Endothelial cell of umbilical vein (primary cell): ENCODE results near the gene IGF2R. TPM values are rescaled to one million over a fixed set of nuclear protein-coding genes. Genes with fewer than 3 reads are reported as not detected.

Source experiments
- BruUV-seq: library from RNA; stranded (reverse); fragments of 400-500 nt; replicated peaks from 2 replicates; lab custom pipeline; 2021; lab: Mats Ljungman, UMichigan
- CTCF ChIA-PET: fragments of 300-600, 350-600 bp; sonication (Branson Sonifier 250); formaldehyde crosslinking; loops from one replicate; lab custom pipeline; 2021; ENCODE audit warnings: antibody characterized with exemption, inconsistent platforms; lab: Charles Lee
- POLR2A ChIA-PET: fragments of 300-600, 350-600 bp; sonication (Branson Sonifier 250); formaldehyde crosslinking; loops from one replicate; lab custom pipeline; 2021; ENCODE audit warnings: antibody characterized with exemption, inconsistent platforms; lab: Charles Lee
- DNase-seq: peaks from one replicate; pipeline ENCODE4 v3.0.0-alpha.2; 2011; ENCODE audit warnings: low read depth, low spot score
- FAIRE-seq: peaks from 2 replicates; lab custom pipeline; 2011; peaks lifted over from hg19 to GRCh38; lab: Jason Lieb, UNC
- H2AFZ ChIP-seq: 2 replicates; pipeline ENCODE4 v1.6.0; 2012; ENCODE audit warnings: low read depth, low read length, control low read depth, inconsistent platforms
- H3K27ac ChIP-seq: 2 replicates; pipeline ENCODE4 v1.5.1; 2011; ENCODE audit warnings: low read depth, mild to moderate bottlenecking, control low read depth, low read length, moderate library complexity; ENCODE audit not compliant: insufficient read depth
- H3K27me3 ChIP-seq, 2 experiments: 2 replicates each; pipeline versions ENCODE4 v1.6.0 to v1.6.1; 2011; ENCODE audit warnings: low read length in 2 of 2, mixed read lengths in 1 of 2; ENCODE audit not compliant: control insufficient read depth in 2 of 2, insufficient read depth in 2 of 2
- H3K36me3 ChIP-seq, 2 experiments: 2 replicates in 1 of 2; 3 replicates in 1 of 2; pipeline ENCODE4 v1.5.1; 2011; ENCODE audit warnings: low read length in 2 of 2, mild to moderate bottlenecking in 1 of 2, moderate library complexity in 1 of 2; ENCODE audit not compliant: control insufficient read depth in 2 of 2, insufficient read depth in 2 of 2; ENCODE audit errors: extremely low read depth in 1 of 2
- H3K4me1 ChIP-seq: 3 replicates; pipeline ENCODE4 v1.5.1; 2011; ENCODE audit warnings: mild to moderate bottlenecking, low read length; ENCODE audit not compliant: control insufficient read depth, insufficient read depth; ENCODE audit errors: extremely low read depth
- H3K4me2 ChIP-seq: 2 replicates; pipeline ENCODE4 v1.6.1; 2011; ENCODE audit warnings: low read length, control low read depth, mixed read lengths; ENCODE audit not compliant: insufficient read depth
- H3K4me3 ChIP-seq, 3 experiments: fragments of 200-600 bp in 1 of 3; sonication (generic), shearing (Covaris generic) in 1 of 3; replicated peaks in 1 of 3; 2 replicates each; pipeline ENCODE4 v1.5.1; 2011 to 2016; ENCODE audit warnings: control low read depth in 3 of 3, low read length in 3 of 3, mild to moderate bottlenecking in 2 of 3, inconsistent platforms in 1 of 3, low read depth in 1 of 3, moderate library complexity in 1 of 3; ENCODE audit not compliant: insufficient read depth in 1 of 3
- H3K79me2 ChIP-seq: 2 replicates; pipeline ENCODE4 v1.6.0; 2012; ENCODE audit warnings: low read length, inconsistent platforms; ENCODE audit not compliant: control insufficient read depth, insufficient read depth
- H3K9ac ChIP-seq: replicated peaks from 2 replicates; pipeline ENCODE3; 2011; ENCODE audit warnings: low read length, control low read depth; ENCODE audit not compliant: insufficient read depth; ENCODE audit errors: extremely low read depth
- H3K9me1 ChIP-seq: replicated peaks from 3 replicates; pipeline ENCODE4 v1.6.0; 2011; ENCODE audit warnings: mild to moderate bottlenecking, low read length; ENCODE audit not compliant: control insufficient read depth, insufficient read depth; ENCODE audit errors: extremely low read depth
- H3K9me3 ChIP-seq: replicated peaks from 2 replicates; pipeline ENCODE4 v1.5.1; 2012; ENCODE audit warnings: low read length, inconsistent platforms; ENCODE audit not compliant: control insufficient read depth, insufficient read depth
- H4K20me1 ChIP-seq: replicated peaks from 2 replicates; pipeline ENCODE3; 2011; ENCODE audit warnings: mild to moderate bottlenecking, low read length; ENCODE audit not compliant: control insufficient read depth, insufficient read depth; ENCODE audit errors: extremely low read depth
- CTCF ChIP-seq, 2 donors: IDR thresholded peaks; 1 replicate in 1 of 2; 2 replicates in 1 of 2; pipeline ENCODE4 v1.5.1; 2011; ENCODE audit warnings: low read length in 2 of 2, mild to moderate bottlenecking in 2 of 2, moderate library complexity in 2 of 2, control low read depth in 1 of 2, inconsistent platforms in 1 of 2, low read depth in 1 of 2; ENCODE audit not compliant: insufficient read depth in 1 of 2; ENCODE audit errors: extremely low read depth in 1 of 2
- EZH2 ChIP-seq: IDR thresholded peaks from 2 replicates; pipeline ENCODE4 v1.6.1; 2012; ENCODE audit warnings: borderline replicate concordance, low read depth, mild to moderate bottlenecking, moderate library complexity, low read length, inconsistent platforms; ENCODE audit not compliant: severe bottlenecking
- FOS ChIP-seq: IDR thresholded peaks from 2 replicates; pipeline ENCODE4 v1.6.1; 2011; ENCODE audit warnings: mild to moderate bottlenecking, low read length, moderate library complexity, borderline replicate concordance; ENCODE audit not compliant: insufficient read depth
- GATA2 ChIP-seq: IDR thresholded peaks from 2 replicates; pipeline ENCODE4 v1.7.0; 2011; ENCODE audit warnings: low read depth, mild to moderate bottlenecking, moderate library complexity, mixed read lengths, low read length; ENCODE audit not compliant: insufficient read length, insufficient read depth
- JUN ChIP-seq: IDR thresholded peaks from 2 replicates; pipeline ENCODE4 v1.6.1; 2011; ENCODE audit warnings: borderline replicate concordance, low read depth; ENCODE audit not compliant: insufficient read length, insufficient read depth
- MAX ChIP-seq: IDR thresholded peaks from 2 replicates; pipeline ENCODE4 v1.6.1; 2011; ENCODE audit not compliant: insufficient read depth, insufficient read length
- MYC ChIP-seq: IDR thresholded peaks from one replicate; pipeline ENCODE4 v1.6.1; 2011; ENCODE audit warnings: mild to moderate bottlenecking, low read depth, low read length
- POLR2A ChIP-seq: IDR thresholded peaks from 2 replicates; pipeline ENCODE4 v1.6.1; 2012; ENCODE audit warnings: low read depth, mild to moderate bottlenecking, control low read depth, low read length
- POLR2AphosphoS5 ChIP-seq: IDR thresholded peaks from 2 replicates; pipeline ENCODE4 v1.6.1; 2012; ENCODE audit warnings: low read depth, mild to moderate bottlenecking, control low read depth, low read length, moderate library complexity; ENCODE audit not compliant: insufficient read depth
- dilution Hi-C: fragments of 300-500 bp; cut with MboI; formaldehyde crosslinking; loops from one replicate; pipeline ENCODE4 v1.15.0; 2019; ENCODE audit warnings: low sequenced_read_pairs; ENCODE audit not compliant: extremely low pct_ligation_motif_present
- intact Hi-C: fragments of 100-400 bp; cut with micrococcal nuclease; formaldehyde crosslinking; loops from one replicate; pipeline ENCODE4 v1.10.0; 2022
- polyA plus RNA-seq, 4 experiments: library from polyadenylated mRNA; depleted of rRNA in 3 of 4; stranded (reverse) in 3 of 4; unstranded in 1 of 4; fragments of >200 nt; gene quantifications; 2 replicates each; pipeline versions ENCODE4 v1.2.1 to v1.2.3, GENCODE V29; 2011 to 2012; ENCODE audit warnings: missing spikeins in 1 of 4
- total RNA-seq: library from RNA; stranded (reverse); gene quantifications from 2 replicates; pipeline ENCODE4 v1.2.3, GENCODE V29; 2021

IGF2R gene
- total and polyA plus RNA-seq, 2 donors (not counting 3 experiments of a cell fraction or from before 2014, with no cell fraction given): 16.3 to 60.2 TPM

- CTCF ChIA-PET: no interaction called here
- Histone ChIP-seq H4K20me1 (peaks cover 11% of the 10 kb centered on the region), H3K27me3 (peaks cover 14 to 17% of the 10 kb centered on the region in 2 experiments)
These were observed 15.4 kb downstream of the IGF2R start for GRCh38 chr6:159984268-159984786.

More at GRCh38 chr6:159984268-159984786, 15.4 kb downstream of the IGF2R start:
- BruUV-seq: no TSS peak
- Histone ChIP-seq H2AFZ (no peak overlapping the region), H3K36me3 (no peaks in the 10 kb centered on the region), H3K79me2 (no peaks in the 10 kb centered on the region), H3K9ac (no peak overlapping the region), H3K9me1 (no peaks in the 10 kb centered on the region), H3K9me3 (no peaks in the 10 kb centered on the region), H3K4me1 (peaks cover 27% of the 10 kb centered on the region), H3K4me2 (no peak overlapping the region), H3K27ac (no peak overlapping the region), H3K4me3 (no peak overlapping the region)
- DNase-seq (no peak), FAIRE-seq (no peak)
- POLR2A ChIA-PET: no interaction called here
- dilution Hi-C loops (no loop called here), intact Hi-C loops (loop anchor here (5.0 kb wide), 3 partner anchors 58 to 292 kb away; partner anchors contain the start of genes SOD2 and TCP1)
- TF ChIP-seq EZH2: no peak
- TF ChIP-seq CTCF (IDR thresholded peaks at IDR 0.05; ENCODE audit: extremely low read depth in 1 of 2, insufficient read depth in 1 of 2, low read depth in 1 of 2, low read length in 2 of 2): no peak
- TF ChIP-seq FOS: no peak
- no peak for TF ChIP-seq JUN
- no peak for TF ChIP-seq MAX
- TF ChIP-seq POLR2A: no peak
- no peak for TF ChIP-seq POLR2AphosphoS5
- no peak for TF ChIP-seq MYC
- no peak for TF ChIP-seq GATA2
